ENCODE results near the gene NKX1-1.
A peak's percentile ranks its signal among the peaks of the same experiment; 100 is the strongest.

NKX1-1 gene

DNA sequence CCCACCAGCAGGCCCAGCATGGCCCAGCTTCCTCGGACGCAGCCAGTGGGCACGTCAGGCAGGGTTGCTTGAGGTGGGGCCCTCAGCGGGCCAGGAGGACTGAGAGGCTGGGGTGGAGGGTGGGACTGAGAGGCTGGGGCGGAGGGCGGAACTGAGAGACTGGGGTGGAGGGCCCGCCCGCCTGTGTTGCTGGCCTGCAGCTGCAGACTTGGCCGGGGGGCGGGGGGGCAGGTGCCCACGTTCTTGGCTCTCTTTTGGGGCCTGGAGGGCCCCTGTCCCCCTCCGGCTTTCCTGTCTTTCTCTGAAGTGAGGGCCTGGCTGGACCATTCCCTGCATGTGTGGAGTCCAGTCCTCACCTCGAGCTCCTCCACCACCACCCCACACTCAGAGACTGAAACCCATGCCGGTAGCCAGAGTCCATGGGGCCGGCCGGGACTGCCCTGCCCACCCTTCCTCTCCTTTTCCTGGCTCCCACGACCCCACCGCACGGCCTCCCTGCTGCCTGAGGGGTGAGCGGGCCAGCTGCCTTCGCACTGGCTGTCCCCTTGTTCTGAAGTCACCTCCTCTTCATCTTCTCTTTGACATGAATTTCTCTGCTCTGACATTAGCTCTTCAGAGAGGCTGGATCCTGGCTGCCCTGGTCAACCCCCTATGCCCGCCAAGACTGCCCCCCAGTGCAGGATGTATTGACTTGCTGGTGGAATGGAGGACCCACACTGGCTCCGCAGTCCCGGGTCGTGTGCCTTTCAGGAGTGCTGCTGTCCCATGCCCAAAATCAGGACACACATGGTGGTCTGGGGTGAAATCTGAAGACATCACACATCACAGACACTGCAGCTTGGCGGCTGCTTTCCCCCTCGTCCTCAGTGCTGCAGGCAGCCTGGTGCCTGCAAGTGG lies 10.1 kb upstream of the NKX1-1 start:
- no peak for DNase-seq

DNA sequence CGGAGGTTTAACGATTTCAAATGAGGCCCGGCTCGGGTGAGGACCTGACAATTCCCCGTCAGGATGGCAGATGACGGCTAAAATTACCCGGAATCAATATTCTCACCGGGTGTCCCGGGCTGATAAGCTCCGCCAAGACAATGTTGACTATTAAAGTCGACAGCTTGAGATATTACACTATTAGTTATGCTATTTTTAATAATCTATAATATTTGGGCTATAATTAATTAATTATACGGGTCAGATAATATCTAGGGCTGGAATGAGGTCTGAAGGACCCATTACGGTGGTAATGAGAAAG lies 9.4 kb upstream of the NKX1-1 start:
- no peak for DNase-seq

DNA sequence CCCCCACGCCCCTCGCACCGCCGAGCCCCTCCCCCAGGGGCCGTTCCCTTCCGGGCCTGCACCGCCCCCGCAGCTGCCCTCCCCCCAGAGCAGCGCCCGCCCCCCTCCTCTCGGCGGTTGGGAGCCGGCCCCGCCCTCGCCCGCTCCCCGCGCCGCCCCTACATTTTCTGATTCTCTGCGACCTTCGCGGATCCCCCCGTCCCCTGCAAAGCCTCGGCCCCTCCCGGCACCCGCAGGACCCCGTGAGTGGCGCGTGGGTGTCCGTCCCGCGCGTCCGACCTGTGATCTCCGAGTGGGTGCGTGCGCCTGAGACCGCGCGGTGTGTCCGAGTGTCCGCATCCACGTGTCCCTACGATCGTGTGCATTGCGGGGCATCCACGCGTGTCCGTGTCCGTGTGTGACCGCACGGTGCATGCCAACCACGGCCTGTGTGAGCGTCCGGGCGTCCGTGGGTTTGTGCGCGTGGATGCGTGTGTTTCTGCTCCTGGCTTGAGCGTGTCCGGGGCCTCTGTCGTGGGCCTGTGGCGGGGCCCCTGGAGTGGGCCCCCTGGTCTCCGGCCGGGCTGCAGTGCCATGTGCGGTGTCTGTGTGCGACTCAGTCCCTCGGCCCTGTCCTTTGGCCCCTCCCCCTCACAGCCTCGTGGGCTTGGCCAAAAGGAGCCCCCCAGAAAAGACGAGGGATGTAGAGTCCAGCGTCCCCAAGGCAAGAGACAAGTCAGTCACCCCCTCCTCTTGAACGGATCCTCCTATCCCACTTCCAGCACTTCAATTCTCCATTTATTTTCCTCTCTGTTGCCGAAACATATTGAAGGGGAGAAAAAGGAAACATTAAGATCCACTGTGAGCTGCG lies 8.8 kb upstream of the NKX1-1 start:
- DNase-seq: no peak

DNA sequence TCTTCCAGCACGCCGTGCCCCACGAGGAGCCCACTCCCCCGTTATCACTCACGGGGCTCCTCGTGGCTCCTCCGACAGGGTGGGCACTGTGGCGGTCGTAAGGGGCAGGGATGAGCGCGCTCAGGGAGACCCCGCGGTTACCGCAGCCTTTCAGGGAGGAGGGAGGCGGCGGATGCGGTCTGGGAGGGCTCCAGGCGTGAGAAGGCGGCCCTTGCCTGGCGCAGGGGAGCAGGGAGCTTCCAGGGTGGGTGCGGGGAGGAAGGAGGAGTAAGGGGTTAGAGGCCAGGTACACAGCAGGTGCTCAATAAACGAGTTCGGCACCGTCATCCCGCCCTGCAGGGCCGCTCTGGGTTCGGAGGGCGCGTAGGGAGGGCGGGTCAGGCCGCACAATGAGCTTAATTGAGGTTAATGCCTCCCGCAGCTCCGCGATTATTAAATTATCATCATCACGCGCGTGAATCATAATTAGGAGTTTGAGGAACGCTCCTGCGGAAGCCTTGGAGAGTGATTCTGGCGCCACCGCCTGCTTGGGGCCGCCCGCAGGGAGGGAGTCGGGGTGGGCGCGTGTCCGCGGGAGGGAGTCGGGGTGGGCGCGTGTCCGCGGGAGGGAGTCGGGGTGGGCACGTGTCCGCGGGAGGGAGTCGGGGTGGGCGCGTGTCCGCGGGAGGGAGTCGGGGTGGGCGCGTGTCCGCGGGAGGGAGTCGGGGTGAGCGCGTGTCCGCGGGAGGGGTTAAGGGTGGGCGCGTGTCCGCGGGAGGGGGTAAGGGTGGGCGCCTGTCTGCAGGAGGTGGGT lies 7.6 kb upstream of the NKX1-1 start:
- DNase-seq: no peak

DNA sequence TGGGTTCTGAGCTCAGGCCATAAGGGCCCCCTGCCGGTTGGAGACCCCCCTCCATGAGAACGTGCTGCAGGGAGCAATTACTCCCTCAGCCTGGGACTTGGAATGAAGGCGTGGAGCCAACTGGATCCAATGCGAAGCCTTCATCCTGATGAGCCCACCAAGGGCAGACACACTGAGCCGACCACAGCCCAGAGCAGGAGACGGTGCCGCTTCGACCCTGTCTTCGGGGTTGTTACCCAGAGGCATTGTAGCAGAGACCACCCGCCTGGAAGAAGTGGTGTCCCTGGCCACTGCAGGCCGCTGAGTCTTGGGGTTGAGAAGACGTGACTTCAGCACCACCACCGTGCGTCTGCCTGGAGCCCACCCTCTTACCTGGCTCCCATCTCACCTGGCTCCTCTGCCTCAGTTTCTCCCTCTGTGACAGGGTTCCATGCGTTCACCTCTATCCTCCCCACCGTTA lies 7.0 kb upstream of the NKX1-1 start:
- no peak for DNase-seq

DNA sequence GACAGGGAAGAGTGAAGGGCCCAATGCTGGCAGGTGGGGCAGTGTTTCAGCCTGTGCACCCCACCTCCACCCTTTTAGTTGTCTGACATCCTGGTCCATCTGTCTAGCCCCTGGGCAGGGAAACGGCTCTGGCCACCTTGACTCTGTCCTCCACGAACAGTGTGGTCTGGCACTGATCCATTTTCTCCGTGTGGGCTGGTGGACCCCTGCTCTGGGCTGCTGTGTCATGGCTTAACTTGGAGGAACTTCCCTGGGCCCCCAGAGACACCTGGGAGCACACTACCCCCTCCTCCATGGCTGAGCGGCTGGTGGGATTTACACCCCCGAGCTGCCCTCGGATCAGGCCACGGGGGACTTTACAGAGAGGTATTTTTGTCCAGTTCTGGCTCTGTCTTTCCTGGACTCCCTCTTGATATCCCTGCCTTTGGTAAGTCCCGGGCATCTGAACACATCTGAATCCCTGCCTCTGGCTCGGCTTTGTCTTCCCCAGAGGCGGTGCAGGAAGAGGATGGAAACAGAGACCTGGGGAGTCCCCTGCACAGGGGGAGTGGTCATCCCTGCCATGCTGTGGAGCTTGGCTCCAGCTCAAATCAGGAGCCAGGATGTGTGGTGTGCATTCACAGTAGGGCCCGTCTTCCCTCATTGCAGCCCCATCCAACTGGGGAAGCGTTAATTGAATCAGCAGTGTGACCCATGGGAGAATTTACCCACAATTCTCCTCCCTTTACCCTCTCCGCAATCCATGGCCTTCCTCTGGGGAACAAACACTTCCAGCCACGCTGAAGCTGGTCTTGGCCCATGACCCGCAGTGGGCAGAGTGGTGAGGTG lies 6.3 kb upstream of the NKX1-1 start:
- DNase-seq: no peak

DNA sequence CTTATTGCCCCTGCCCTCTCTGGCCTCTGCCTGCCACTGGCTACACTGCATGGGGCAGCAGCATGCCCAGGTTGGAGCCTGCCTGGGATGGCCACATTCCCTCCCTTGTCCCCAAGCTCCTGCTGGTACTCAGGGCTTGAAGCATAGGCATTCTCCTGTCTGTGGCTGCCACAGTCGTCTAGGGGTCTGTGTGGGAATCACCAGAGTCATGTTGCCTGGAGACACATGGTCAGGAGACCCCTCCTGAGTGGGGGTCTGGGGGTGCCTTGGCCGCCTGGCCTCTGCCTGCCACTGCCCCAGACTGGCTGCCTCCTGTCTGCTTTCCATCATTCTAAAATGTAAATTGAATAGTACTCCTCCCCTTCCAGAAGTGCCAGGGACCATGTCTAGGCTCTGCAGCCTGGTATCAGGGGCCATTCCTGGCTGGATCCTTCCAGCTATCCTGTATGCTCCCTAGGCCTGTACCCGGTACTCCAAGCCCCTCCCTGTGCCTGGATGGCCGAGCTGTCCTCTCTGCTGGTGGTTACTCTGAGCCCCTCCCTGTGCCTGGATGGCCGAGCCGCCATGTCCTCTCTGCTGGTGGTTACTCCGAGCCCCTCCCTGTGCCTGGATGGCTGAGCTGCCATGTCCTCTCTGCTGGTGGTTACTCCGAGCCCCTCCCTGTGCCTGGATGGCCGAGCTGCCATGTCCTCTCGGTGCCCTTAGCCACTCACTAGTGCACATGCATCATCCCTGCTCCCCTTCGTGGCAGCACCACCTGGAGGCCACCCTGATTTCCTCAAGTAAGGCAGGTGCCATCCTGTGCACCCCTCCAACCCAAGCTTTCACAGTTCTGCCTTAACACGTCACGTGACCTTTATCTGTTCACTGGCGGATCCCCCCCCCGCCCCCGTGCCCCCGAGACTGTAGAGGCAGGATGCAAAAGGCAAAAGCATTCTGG lies 5.5 kb upstream of the NKX1-1 start:
- no peak for DNase-seq

DNA sequence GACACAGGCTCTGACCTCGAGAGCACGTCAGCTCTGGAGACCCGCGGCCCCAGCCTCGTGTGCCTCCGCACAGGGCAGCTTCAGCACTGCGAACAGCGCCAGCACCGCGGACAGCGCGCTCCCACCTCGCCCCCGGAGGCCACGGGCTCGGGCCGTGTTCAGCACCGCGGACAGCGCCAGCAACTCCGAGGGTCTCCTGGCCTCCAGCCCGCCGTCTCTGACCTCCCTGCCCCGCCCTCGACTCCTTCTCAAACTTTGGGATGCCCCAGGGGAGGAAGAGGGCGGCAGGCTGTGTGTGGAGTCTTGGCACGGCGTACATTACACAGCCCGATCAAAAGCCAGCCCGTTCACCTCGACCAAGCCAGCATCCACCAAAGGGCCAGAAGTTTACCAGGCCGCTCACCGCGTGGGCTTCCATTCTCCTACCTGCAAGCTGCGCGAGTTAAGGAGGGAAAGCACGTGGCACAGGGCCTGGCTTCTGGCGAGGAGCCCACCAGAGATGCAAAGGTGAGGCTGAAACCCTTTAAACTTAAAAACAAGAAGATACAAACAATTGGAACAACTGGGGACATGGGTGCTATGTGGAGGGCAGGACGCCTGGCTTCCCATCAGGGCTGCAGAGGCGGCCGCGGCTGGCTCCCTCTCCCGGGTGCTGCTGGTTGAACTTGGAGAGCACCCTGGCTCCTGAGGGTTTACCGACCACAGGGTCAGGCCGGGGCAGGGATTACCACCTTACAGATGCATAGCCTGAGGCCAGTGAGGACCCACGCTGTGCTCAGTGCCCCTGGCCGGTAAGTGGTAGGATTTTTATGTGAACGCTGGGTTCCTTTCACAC lies 4.5 kb upstream of the NKX1-1 start:
- DNase-seq: peak; percentile 43 to 54

DNA sequence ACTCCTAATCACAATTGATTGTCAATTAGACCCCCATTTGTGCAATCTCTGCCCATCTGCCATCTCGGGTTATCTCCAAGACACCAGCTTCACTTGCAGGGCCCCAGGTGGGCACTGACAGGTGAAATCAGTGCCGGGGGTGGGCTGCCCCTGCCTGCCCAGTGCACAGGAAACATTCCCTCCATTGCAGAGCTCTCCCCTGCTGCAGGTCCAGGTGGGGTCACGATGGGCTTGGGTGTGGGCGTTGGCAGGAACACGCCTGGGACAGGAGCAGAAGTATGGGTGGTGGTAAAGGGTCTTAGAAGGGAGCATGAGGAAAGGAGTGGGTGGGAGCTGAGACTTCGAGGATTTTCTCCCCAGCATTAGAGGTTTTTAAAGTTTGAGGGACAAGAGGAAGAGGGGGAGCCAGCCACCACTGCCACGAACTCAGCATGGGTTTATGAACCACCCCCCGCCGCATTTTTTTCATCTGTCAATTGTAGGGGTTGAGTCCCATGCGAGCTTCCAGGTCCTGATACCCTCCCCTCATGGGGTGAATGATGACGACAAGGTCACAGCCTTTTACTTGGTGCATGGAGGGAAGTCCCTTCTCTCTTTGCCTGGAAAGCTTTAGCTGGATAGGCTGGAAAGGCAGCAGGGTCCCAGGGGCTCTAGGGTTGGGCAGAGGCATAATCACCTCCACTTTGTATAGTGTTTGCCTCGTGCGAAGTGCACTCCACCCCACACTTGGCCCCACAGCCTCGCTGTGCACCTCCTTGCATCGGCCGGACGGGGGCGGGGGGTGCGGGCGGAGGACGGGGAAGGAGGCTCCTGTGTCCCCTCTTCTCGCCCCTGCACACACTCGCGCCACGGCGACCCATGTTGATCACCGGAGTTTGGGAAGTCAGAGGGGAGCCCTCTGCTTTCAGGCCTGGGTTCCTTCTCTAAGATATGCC lies 3.5 kb upstream of the NKX1-1 start:
- no peak for DNase-seq

DNA sequence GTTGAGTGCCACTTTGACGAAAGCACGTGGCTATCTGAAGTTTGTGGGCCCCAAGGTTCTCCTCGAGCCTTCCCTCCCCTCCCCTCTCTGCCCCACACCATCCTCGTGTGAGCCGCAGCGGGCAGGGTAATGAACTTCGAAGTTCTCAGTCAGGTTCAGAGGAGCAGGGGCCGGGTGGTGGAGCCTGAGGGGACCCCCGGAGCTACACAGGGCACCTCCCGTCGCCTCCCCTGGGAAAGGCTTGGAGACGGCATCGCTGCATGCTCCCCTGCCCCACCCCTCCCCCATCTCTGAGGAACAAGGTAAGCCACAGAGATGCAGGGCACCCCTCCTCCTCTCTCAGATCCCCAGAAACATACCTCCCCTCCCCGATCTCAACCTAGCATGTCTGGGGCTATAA lies 2.8 kb upstream of the NKX1-1 start:
- no peak for DNase-seq

DNA sequence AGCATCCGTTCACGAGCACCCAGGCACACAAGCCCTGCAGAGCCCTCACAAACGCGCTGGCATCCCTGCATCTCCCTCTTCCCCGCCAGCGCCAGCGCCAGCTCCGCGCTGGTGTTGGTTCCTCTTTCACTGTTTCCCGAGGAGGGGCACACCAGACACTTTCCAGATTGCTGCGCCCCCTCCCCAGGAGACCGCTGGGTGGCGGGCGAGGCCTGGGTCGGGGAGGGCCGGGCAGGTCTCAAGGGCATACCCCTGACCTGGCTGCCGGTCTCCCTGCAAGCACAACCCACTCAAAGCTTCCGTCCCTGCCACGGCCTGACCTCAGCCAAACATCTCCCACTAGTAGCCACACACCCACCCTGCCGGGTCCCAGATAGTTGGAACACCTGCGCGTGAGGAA lies 2.2 kb upstream of the NKX1-1 start:
- no peak for DNase-seq

DNA sequence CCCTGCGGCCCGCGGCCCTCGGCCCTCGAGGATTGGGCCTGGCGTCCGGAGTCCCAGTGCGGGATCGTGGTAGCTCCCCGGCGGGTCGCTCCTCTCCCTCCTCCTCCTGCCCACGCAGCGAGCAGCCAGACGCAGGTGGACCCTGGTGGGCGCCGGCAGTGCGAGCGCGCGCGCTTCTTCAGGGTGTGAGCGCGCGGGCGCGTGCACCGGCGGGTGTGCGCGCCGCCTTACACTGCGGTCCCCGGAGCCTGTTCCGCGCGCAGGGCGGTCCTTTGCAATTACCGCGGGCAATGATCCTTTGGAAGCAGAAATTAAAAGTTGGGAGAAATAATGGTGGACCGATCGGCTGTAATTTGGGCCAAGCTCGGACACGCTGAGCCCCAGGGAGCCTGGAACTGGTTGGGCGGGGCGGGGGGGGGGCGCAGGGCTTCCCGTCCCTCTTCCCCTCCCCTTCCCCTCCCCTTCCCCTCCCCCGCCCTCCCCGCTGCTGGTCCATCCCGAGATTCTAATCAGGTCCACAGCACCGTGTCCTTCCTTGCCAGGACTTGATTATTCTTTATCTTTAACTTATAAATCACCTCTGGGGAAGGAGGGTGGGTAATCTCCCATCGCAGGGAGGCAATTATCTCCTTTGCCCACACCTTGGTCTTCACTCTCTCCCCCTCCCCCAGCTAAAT lies 1.6 kb upstream of the NKX1-1 start:
- DNase-seq: no peak

DNA sequence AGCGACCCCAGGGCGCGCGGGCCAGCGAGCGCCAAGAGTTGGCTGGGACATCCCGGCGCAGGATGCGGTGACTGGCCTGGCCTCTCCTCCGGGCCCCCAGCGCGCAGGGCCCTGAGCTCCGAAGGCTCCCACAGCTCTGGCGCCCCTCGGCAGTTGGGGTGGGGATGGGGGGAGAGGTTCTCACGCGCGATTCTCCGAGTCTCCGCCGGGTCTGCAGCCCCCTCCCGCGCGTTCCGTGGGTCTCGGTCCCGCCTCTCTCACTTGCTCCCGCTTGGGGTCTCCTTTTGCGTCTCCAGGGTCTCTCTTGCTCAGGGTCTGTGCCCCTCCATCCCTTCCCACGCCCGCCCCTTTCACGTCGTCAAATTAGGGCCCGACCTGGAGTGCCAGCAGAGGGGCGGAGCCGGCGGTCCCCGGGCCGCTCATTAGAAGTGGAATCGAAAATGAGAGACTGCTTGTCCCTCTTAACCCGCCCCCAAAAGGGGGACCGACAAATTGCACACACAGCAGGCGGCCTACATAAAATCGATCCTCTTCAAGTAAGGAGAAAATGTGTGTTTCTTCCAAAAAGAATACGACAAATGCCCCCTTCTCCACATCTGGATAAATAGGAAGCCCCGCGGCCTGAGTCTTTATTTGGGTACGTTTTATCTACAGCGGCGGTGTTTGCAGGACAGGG lies 877 bp upstream of the NKX1-1 start:
- no peak for DNase-seq

DNA sequence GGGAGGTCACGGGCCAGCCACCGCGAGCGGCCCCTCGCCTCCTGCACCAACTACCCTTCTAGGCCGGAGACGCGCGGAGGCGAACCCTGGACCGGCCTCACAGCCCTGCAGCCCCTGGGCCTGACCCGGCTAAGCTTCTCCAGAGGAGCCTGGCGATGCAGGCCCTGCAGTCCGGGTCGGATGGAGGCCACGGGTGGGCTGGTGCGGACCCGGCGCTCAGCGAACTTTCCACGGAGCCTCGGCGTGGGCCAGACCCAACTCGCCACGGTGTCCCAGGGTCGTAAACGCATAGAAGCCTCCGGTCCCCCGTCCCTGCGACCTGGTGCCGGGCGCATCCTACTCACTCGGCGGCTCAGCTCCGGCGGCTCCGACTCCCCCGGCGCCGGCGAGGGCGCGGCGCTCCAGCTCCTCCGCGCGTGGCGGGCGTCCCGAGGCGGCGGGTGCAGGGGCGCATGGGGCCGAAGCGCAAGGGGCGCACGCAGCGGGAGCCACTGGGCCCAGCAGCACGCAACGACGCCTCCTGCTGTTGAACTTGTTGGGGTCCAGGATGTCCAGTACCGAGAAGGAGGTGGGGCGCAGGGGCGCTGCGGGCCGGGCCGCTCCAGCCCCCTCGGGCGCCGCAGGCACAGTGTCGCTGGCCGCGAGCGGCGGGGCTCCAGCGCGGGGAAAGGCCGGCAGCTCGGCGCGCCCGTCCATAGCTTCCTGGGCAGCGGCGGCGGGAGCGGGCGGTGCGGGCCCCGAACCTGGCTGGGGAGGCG lies 427 bp downstream of the NKX1-1 start:
- no peak for DNase-seq

DNA sequence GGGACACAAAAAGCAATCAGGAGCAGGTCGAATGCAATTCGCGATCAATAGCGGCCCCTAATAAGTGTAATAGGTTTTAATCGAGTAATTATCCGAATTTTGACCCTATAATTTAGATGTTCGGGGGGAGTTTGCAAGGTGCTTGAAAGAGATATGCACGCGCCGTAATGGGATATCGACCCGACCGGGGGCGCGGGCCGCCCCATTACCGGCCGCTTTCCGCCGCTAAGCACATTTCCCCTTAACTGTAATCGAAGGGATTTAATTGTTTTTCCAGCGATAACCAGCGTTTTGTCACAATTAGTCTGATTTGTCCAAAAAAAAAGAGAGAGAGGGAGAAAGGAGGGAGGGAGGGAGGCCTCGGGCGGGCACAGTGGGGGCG lies 997 bp downstream of the NKX1-1 start:
- DNase-seq: no peak

DNA sequence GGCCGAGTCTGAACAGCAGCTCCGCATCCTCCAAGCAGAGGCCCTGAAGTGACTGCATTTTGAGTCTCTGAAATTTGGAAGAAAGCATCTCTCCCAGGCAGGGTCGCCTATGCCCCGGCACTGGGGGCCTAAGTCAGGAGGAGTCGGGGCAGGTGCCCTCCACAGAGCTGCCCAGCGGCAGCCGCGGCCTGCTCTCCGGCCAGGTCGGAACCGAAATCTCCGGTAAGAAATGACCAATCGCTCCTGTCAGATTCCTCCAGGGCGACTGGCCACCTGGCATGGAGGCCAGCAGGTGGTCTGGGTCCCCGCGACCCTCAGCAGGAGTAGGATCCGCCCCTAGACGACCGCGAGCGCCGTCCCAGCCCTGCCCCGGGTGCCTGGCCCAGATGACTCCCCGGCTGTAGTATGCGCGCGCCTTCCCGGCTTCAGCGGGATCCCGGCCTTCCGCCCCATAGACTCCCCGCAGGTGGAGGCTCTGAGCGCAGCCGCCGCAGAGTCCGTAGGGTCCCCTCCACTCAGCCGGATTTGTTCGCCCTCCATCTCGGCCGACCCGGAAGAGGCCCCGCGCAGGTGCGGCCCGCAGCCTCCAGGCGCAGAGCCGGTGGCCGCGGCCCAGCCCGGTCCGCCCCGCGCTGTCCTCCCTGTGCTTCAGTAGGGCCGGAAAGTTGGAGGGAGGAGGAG lies 1.5 kb downstream of the NKX1-1 start:
- DNase-seq: no peak
